ENCODE measurements around the gene CEP128.

The CEP128 gene

DNA sequence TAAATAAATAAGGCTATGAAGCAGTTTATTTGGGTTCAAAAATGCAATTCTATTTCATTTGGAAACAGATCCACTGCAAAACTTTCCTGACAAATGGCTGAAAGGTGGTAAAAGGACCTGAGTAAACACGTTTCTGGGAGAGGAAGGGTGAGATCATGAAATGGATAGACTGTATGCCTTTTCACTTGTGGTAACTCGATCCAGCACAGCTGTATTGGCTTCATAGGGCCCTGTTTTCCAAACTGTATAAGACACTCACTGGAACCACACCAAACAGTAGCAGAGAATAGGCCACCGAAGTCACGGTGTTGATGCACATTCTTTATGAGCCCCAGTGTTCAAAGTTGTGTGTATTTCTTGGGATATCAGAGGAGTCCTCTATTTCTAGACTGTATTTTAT is 405.1 kb downstream of the CEP128 start:
- no peak for DNase-seq

DNA sequence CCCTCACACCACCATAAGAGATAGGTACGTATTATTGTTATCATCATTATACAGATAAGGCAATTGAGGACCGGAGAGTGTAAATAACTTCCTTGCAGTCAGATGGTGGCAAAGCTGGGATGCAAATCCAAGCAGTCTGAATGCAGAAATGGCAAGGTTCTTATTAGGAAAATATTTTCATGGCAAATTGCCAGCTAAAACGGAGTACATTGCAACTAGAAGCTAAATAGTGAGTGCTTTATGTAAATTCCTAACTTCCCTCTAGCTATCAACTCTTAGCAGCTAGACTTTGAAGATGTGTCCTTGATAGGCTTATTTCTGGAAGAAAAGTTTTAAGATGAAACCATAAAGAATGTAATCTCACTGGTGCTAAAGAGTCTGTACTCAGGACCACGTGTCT is 406.4 kb downstream of the CEP128 start:
- DNase-seq, result no peak

DNA sequence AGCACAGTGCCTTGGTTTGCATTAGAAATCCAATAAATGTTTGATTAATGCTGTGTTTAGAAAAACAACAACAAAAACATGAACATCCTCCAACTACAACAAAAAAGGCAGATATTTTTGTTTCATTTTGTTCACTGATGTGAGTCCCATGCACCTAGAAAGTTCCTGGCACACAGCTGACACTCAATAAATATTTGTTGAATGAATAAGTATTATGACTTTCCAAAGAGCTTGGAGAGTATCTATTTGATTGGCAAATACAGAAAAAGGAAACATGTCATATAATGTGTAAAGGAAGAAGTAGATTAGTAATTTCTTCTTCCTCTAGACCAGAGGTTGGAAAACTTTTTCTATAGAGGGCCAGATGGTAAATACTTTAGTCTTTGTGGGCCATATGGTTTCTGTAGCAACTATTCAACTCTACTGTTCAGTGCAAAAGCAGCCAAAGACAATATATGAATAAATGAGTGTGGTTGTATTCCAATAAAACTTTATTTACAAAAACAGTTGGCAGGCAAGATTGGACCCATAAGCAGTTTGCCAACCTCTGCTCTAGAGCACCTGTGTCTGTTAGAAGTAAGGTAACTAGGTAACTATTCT is 417.9 kb downstream of the CEP128 start:
- DNase-seq, result no peak

DNA sequence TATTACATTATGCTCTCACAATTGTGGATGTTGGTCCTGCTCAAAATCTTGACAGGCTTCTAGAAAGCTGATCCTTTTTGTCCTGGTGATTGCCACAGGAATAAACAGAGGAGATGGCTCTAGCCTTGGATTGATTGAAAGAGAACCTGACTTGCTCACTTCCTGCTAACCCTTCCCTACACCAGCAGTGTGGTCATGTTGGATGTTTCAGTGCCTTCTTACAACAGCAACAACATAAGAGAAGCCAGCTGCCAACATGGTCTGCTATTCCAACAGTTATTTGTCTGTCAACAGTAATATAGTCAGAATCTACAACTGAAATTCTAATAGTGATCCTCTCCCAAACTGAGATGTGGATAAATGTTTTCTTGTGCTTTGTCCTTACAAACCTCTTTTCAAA is 418.6 kb downstream of the CEP128 start:
- no peak for DNase-seq

DNA sequence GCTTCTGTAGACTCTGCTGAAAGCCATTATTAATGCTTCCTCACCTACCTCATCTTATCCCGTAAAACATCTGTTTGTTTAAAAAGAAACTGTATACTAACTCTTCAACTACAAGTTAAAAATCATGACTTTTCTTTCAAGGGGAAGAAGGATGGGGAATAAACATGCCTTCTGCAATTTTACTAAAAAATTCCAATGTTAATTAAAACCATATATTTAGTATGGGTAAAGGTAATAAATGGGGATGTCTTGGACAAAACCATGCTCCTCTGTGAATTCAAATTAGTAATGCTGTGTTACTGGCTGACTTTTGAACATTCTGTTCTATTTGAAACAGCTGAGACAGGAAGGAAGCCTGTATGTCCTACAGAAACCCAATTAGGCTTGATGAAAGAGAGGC is 419.1 kb downstream of the CEP128 start:
- DNase-seq, result no peak

DNA sequence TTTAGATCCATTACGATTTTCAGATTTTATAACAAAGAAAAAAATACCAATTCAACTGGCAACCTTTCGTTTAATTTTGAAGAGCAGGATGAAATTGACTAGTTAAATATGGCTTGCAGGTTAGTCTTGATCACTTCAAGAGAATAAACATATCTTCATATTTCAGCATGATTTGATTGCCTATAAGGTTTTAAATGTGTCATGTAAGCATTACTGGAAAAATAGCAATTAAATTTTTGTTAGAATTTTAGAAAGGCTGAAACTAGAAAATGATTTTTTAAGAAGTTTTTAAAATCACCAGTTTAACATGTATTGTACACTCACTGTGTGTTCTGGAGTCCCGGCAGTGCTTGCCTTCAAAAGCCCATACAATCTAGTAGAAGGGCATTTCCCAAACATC is 420.1 kb downstream of the CEP128 start:
- no peak for DNase-seq

DNA sequence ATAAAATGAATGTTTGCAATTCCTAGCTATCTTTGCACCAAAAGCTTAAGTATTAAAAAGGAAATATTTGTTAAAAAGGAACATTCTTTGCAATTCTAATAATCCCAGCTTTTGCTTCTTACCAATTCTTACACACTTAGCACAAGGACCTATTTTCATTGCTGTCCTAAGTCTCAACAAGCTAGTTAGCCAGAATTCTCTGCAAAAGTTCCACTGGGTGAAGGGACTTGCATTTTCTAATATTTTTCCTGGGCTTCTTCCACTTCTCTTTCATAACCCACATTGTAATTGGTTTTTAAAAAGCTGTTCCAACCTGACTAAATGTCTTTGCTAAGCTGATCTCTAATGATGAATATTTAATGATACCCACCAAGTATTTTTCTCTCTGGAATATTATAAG is 422.5 kb downstream of the CEP128 start:
- no peak for DNase-seq

DNA sequence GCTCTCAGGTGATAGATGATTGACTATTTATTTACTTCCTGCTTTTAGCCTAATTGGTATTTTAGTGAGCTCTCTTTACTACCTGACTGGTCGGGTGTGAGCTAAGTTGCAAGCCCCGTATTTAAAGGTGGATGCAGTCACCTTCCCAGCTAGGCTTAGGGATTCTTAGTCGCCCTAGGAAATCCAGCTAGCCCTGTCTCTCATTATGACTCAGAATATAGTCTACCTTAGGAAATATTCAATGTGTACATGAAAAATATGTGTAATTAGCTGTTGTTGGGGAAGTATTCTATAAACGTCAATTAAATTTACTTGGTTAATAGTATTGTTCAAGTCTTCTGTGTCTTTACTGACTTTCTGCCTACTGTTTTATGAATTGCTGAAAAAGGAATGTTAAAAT is 423.4 kb downstream of the CEP128 start:
- no peak for DNase-seq

DNA sequence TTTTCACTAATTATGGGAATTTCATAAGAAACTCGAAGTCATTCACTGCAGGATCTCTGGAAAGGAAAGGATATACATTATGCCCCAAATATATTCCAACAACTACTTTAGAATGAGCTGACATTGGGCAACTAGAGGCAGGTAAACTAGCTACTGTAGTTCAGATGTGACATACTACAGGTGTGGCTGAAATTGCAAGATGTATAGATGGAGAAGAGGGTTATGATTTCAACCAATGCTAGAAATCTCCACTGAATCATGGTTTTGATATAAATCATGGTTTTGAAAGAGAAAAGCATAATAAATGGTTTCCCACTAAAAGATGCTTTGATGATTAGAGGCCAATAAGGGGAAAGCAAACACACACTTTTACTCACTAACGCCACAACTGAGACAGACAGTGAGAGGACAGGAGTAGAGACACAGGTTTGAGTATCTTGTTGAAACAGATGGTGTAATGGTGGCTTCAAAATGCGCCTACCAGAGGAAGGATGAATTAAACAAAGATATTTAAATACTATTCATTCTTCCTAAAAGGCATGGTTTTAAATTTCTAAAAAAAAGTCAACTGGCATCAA is 434.2 kb downstream of the CEP128 start:
- no peak for DNase-seq

DNA sequence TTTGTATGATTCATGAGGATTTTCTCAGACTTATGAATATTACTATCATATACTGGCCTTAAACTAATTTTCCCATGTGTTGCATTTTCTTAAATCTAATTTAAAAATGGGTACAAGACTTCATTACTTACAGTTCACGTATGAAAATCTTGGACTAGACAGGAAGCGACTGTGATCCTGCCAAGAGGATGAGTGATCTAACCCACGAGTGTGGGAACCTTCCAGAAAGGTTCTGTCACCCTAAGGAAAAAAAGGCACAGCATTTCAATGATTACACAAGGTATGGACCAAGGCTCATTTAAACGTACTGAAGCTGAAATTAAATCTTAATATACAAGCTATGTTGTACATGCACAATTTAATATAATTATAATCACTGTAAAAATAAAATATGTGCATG is 436.8 kb downstream of the CEP128 start:
- DNase-seq, result no peak

DNA sequence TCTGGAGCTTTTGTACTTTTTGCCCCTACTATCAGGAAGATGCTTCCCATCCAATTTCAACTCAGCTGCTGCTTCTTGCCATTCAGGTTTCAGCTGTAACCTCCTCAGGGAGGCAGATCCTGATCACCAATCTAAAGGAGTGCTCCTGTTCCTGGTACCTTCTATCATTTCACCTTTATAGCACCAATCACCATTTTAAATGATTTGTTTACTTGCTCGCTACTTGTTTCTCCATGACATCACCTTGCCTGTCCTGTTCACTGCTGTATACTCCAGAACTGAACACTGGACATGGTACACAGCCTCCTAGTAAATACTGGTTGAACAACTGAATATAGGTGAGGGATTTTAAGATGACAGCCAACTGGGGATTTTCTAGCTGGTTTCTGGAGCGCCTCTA is 443.0 kb downstream of the CEP128 start:
- no peak for DNase-seq

DNA sequence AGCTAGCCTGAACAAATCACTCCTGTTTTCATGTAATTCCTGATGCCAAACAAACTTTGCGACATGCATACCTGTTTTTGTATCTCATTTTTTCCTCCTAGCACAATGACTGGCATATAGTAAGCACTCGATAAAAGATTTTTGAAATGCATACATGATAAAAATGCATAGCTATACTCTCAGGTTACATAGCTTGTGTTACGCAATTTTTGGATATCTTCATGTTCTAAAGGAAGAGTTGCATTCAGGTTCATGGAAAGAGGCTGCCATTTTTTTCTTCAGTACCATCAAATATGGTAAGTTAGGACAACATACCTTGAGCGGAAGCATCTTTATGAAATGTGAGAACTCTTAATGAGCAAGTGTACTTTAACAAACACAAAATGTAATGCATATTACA is 445.4 kb downstream of the CEP128 start:
- DNase-seq, result no peak

DNA sequence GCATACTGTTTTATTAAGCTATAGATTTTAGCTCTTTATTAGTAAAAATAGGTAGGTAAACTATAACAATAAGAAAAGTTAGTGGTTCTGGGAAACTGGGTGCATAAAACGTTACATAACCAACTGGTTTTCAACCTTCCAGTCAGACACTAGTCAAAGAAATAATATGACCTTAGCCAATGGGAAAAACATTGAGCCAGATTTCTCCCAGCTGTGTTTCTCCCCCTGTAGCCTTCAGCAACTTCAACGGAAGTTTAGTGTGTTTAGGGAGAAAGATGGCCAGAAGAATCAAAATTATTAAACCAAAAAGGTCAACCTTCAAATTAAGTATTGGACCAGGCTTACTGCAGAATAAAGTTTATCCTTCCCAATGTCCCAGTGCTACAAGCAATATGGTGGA is 446.8 kb downstream of the CEP128 start:
- DNase-seq, result no peak

DNA sequence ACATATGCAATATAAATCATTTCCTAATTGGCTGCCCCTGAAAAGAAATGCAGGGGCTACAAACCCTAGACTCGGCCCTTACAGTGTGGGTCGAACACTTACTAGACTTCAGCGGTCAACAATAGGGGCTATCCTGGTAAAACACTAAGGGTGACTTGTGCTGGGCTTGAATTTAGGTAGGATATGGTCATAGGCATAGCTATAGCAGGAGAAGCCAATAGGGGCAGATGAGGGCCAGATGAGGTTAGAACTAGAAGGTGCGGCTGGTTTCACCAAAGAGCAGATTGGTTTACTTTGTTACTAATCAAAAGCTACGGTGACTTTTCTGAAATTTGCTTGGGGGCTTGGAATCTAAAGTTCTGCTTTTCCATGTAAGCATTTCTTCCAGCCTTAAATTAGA is 447.9 kb downstream of the CEP128 start:
- DNase-seq, result no peak

DNA sequence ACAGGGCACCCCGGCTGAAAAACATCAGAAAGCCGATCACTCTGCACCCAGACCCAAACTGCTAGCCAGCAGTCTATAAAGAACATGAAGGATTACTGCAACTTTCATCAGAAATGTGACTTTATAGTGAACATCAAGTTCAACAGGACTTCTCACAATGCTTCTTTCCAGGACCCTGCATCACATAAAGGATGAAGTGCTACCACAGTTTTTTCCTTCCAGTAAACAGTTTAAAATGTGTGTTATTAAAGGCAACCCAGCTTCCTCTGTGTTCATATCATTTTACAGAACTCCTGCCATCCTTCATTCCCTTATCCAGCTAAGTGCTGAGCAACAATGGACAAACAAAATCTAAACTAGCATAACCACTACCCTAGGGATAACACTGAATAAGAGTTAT is 449.9 kb downstream of the CEP128 start:
- no peak for DNase-seq

DNA sequence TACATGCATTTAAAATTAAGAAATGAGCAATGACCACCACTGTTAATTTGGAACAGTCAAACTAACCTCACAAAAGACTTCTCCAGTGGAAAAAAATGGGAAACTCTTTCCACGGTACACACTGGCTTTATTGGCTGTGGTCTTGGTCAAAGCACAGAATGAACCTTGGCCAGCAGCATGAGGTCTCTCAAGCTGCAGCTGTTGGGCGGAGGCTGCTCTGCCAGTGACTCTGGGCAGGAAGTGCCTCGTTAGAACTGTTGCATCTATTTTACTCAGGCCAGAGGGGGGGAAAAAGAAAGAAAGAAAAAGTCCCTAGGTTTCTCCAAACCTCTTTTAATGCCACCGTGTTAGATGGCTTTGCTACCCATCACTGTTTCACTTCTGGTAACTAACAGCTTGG is 450.4 kb downstream of the CEP128 start:
- no peak for DNase-seq

DNA sequence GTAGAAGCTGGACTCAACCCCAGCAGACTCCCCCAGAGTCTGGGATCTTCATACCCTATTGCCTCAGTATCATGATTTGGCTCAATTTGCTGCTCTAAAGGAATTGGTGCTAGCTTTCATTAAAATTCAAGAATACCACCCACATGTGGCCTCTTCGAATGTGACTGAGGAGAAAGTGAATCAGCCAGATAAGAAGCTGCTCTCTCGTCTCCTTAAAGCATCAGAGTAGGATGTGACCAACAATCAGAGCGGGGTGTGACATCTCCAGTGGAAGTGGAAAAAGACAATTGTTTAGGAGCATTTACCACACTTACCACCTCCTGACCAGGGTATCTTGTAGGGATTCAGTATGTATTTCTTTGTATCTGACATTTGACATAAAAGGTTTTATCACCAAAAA is 452.0 kb downstream of the CEP128 start:
- DNase-seq, result no peak

DNA sequence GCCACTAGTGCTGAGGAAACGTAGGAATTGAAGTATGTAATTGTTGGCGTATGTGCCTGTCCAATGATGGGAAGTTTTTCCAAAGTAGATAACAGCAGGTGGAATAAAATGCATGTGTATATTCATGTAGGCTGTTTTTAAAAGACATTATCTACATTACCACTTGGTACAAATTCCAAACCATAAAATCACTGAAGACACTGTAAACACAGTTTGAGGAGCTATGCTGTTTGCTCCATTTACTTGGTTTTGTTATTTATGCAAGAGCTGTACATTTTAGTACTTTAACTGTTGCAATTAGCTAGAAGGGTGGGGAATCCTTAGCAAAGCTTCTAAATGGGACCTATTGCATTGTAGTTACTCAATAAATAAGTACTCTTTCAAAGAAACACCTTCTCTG is 455.8 kb downstream of the CEP128 start:
- DNase-seq, result no peak

DNA sequence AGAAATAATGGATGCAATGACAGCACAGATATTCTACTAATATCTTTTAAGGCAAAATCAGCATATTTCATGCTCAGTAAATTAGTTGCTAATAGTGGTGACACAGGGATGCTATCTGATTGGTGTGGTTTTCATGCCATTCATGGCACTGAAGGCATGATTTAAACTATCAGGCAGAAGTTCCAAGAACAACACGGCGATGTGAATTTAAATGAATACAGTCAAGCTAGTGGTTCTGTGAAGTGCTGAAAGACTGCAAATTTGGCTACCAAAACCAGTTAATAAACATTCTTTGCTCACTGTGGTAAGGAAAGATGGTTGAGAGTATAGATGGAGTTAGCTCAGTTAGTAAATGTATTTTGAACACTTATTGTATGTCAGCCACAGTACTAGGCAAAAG is 458.2 kb downstream of the CEP128 start:
- no peak for DNase-seq

DNA sequence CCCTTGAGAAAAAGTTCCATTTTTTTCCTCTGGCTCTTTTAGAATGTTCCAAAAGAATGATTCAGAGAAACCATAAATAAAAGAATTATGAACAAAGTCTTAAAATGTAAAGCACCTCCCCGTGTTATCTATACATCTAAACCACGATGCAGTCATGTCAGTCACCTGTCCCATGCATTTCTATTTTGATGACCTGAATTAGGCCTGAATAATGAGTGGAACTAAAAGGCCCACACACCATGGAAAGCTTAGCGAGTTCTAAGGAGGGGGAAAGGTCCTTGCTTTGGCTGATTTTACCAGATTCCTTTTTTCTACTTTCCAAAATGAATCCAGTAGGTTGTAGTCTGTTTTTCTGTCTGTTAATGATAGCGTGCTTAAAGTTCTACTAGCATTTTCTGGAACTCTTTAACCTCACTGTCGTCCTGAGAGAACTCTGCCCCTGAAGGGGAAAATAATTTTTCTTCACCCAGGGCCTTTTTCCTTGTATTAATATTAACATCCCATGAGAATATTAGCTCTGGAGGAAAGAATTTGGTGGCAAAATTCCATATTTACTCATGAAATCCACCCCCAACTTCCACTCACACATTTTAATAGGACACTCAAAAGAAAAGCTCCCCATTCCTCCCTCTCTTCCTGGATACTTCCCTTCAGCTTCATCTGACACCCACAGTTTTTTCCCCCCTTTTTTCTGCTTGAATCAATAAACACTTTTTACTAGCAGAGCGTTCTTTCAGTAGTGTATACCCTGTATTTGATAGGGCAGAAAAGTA is 464.0 kb downstream of the CEP128 start:
- DNase-seq, result no peak

DNA sequence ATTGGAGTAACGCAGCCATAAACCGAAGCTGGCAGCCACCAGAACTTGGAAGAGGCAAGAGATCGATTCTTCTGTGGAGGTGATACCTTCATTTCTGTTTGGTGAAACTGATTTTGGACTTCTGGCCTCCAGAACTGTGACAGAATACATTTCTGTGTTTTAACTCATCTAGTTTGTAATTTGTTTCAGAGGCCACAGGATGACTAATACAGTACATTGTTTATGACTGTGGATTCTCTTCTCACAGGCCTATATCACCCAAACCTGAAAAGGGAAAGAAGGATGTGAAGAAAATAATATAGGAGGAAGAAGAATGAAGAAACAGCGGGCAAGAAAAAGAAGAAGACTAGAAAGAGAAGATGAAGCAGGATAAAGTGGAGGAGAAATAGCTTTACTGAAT is 466.5 kb downstream of the CEP128 start:
- no peak for DNase-seq

DNA sequence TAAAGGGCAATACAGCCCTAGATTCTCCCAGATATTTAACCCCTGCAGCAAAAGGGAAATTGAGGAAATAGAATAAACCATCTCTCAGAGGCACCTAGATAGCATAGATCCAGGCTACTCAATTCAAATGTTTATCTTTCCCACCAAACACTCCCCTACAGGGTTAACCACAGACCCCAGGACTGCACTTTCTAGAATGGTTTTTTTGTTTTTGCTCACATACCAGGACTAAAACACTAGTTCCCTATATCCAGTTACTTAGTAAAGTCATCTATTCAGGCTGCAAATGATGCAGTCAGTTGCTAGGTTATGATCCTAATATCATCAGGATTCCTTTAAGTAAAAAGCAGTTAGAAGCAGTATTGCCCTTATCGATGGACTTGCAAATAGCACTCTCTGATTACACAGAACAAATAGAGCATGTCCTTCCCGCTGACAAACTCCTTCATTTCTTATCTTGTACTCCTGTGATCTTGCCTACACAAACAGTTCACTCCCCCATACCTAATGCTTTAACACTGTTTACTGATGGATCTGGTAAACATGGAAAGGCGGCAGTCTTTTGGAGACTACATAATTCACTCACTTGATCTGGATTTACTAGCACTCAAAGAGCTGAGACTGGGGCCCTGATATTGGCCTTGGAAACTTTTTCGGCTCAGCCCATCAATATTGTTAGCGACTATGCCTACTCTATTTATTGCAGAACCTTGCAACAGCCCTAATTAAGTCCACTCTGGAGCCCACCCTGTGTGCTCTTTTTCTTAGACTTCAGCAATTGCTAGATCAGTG is 473.0 kb downstream of the CEP128 start:
- no peak for DNase-seq

DNA sequence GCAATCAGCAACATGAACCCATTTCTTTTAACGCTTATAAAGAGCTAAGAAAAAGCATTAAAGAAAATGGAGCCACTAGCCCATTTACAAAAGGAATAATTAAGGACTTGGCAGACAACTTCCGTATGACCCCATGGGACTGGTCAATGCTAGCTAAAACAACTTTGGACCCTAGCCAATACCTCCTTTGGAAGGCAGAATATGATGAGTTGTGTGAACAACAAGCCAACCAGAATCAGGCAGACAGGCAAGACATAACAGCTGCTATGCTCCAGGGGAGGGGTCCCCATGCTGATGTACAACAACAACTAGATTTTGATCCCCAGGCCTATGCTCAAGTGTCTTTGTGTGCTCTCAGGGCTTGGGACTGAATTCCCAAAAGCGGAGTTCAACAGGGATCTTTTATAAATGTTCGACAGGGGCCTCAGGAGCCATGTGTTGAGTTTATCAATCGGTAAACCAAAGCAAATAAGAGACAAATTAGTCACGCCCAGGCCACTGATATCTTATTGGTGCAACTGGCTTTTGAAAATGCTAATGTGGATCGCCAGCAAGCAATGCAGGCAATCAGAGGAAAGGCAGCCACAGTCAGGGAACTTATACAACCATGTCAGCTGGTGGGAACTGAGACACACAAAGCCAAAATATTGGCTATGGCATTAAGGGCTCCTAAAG is 475.9 kb downstream of the CEP128 start:
- DNase-seq, result no peak

Data from SW 1271 (cell line).